A673 (cell line): ENCODE measurements around the gene ADCYAP1R1. TPM values are rescaled to one million over a fixed set of nuclear protein-coding genes. Genes with fewer than 3 reads are reported as not detected.

Experiments
- BruUV-seq: library from RNA; stranded (reverse); fragments of 400-500 nt; replicated peaks from 2 replicates; lab custom pipeline; 2021; lab: Mats Ljungman, UMichigan
- CTCF ChIA-PET: fragments of 300-600 bp; sonication (Branson Sonifier 250); formaldehyde crosslinking; loops from one replicate; lab custom pipeline; 2022; ENCODE audit warnings: antibody characterized with exemption; lab: Charles Lee
- POLR2A ChIA-PET: fragments of 300-600 bp; sonication (Branson Sonifier 250); formaldehyde crosslinking; loops from one replicate; lab custom pipeline; 2022; ENCODE audit warnings: antibody characterized with exemption; ENCODE audit not compliant: low non-redundant PET; lab: Charles Lee
- DNase-seq: peaks from one replicate; pipeline ENCODE4 v3.0.0-alpha.2; 2015; ENCODE audit warnings: low spot score
- H3K27ac ChIP-seq: fragments of 200-600 bp; sonication (generic); 2 replicates; pipeline ENCODE4 v1.5.1; 2016; ENCODE audit warnings: mixed run types, low read depth, mild to moderate bottlenecking, mixed read lengths, antibody characterized with exemption, low read length; ENCODE audit not compliant: poor library complexity, severe bottlenecking
- H3K27me3 ChIP-seq: fragments of 200-600 bp; sonication (generic); replicated peaks from 2 replicates; pipeline ENCODE4 v1.6.1; 2017; ENCODE audit warnings: mixed run types, low read depth, mild to moderate bottlenecking, mixed read lengths, antibody characterized with exemption, low read length; ENCODE audit not compliant: insufficient read depth, poor library complexity
- H3K36me3 ChIP-seq: fragments of 200-600 bp; sonication (generic); 2 replicates; pipeline ENCODE4 v1.6.1; 2016; ENCODE audit warnings: mixed run types, mild to moderate bottlenecking, mixed read lengths, antibody characterized with exemption, low read length; ENCODE audit not compliant: insufficient read depth, poor library complexity, severe bottlenecking
- H3K4me1 ChIP-seq: fragments of 200-600 bp; sonication (generic); 2 replicates; pipeline ENCODE4 v1.6.1; 2017; ENCODE audit warnings: mixed run types, mild to moderate bottlenecking, mixed read lengths, antibody characterized with exemption, low read length; ENCODE audit not compliant: insufficient read depth, poor library complexity, severe bottlenecking
- H3K4me3 ChIP-seq: fragments of 200-600 bp; sonication (generic); 2 replicates; pipeline ENCODE4 v1.5.1; 2016; ENCODE audit warnings: low read depth, mixed run types, mild to moderate bottlenecking, mixed read lengths, low read length; ENCODE audit not compliant: poor library complexity, severe bottlenecking
- H3K9me3 ChIP-seq: fragments of 200-600 bp; sonication (generic); 2 replicates; pipeline ENCODE4 v1.6.1; 2016; ENCODE audit warnings: mixed run types, low read depth, mild to moderate bottlenecking, mixed read lengths, antibody characterized with exemption, low read length; ENCODE audit not compliant: poor library complexity, severe bottlenecking
- EZH2 ChIP-seq: fragments of 200-600 bp; sonication (generic); IDR thresholded peaks from 2 replicates; pipeline ENCODE4 v1.6.1; 2017; ENCODE audit warnings: borderline replicate concordance, low read depth, mild to moderate bottlenecking, mixed read lengths, antibody characterized with exemption, low read length; ENCODE audit not compliant: poor library complexity, severe bottlenecking
- intact Hi-C: fragments of 100-400 bp; cut with micrococcal nuclease; formaldehyde crosslinking; loops from one replicate; pipeline ENCODE4 v1.10.0; 2022; ENCODE audit not compliant: unreplicated experiment
- total RNA-seq: library from RNA; stranded (reverse); gene quantifications from 2 replicates; pipeline ENCODE4 v1.2.3, GENCODE V29; 2021
- TF ChIP-seq, protein P1 (sequence below): fragments of 300-800, 200-600 bp; sonication (generic); conservative IDR thresholded peaks from 2 replicates; pipeline ENCODE4 v1.5.1; 2017; ENCODE audit warnings: low read depth, mild to moderate bottlenecking, antibody characterized with exemption, low read length, moderate library complexity, mixed read lengths

Gene ADCYAP1R1
- total RNA-seq, 1 experiment from 2014 or later: not detected

DNA sequence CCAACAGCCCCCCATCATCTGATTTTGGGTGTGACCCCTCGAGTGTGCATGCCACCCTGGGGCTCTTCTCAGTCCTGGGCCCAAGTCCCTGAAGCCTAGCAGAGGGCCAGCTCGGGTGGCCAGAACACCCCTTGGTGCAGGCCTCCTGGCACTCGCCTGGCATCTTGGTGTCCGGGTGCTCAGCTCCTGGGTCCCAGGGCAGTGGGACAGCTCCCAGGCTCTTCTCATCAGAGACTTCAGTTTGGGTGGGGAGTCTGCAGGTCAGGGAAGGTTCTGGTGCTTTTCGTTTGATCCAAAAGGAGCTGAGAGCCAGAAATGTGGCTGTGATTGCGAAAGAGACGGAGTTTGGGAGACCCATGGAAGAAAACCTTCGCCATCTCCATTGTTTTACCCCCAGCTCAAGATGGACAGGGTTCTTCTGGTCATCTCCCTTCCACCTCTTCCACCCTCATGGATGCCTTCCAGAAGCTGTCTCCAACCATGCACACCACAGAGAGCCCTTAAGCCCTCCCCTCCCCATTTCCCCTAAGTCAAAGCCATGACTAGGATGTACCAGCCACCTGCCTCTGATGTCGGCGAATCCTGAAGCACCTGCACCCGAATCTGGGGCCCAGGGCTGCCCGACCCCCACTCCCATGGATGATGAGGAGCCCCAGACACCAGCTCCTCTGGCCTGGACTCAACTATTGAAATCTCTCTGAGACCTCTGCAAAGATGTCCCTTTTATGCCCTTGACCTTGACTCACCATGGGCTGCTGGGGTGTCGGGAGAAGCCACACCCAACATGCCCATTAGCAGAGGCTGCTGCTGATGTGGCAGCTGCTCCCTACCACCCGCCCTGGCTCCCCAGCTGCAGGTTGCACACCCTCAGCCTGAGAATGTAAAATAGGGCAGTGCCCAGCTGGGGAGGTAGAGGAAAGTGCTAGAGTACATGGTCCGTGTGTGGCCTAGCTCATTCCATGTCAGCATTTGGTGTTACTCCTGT, 55.3 kb downstream of the ADCYAP1R1 start:
- Histone ChIP-seq H3K36me3 (no peaks in the 10 kb centered on the region), H3K4me3 (no peak overlapping the region), H3K27ac (no peak overlapping the region), H3K4me1 (no peaks in the 10 kb centered on the region), H3K27me3 (peaks cover 4% of the 10 kb centered on the region), H3K9me3 (no peaks in the 10 kb centered on the region)
- no TSS peak for BruUV-seq
- POLR2A ChIA-PET: no interaction called here
- no peak for DNase-seq
- intact Hi-C loops: no loop called here
- TF ChIP-seq EZH2: no peak
- TF ChIP-seq, protein P1, sequence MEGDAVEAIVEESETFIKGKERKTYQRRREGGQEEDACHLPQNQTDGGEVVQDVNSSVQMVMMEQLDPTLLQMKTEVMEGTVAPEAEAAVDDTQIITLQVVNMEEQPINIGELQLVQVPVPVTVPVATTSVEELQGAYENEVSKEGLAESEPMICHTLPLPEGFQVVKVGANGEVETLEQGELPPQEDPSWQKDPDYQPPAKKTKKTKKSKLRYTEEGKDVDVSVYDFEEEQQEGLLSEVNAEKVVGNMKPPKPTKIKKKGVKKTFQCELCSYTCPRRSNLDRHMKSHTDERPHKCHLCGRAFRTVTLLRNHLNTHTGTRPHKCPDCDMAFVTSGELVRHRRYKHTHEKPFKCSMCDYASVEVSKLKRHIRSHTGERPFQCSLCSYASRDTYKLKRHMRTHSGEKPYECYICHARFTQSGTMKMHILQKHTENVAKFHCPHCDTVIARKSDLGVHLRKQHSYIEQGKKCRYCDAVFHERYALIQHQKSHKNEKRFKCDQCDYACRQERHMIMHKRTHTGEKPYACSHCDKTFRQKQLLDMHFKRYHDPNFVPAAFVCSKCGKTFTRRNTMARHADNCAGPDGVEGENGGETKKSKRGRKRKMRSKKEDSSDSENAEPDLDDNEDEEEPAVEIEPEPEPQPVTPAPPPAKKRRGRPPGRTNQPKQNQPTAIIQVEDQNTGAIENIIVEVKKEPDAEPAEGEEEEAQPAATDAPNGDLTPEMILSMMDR: no peak
- CTCF ChIA-PET: no interaction called here

DNA sequence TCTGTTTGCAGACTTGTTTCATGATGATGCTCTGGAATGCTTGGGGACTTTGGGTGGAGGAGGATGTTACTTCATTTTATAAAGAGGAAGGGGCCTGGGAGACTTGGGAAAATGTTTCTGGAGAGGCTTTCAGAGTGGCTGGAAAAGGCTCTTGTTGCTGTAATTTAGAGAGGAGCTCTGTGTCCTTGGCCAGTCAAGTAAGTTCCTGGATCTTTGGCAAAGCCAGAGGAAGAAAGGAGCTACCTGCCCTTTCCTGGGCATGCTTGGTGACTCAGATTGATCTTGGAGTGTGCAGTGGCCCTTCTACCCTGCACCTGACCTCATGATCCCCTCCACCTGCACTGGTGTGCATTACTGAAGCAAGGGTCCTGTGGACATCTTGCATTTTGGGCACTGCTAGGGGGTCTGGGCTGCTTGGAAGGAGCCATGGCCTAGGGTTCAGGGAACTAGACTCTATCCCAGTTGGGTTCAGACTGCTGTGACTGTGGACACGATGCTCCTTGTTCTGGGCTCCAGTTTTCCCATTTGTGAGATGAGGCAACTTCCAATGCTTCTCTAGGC, 56.1 kb downstream of the ADCYAP1R1 start:
- TF ChIP-seq, protein P1: no peak
- TF ChIP-seq EZH2: no peak
- H3K27me3 ChIP-seq: no peaks in the 10 kb centered on the region
- intact Hi-C loops: no loop called here
- H3K4me3 ChIP-seq: no peak overlapping the region
- ChIA-PET CTCF (no interaction called here), POLR2A (no interaction called here)
- no peaks in the 10 kb centered on the region for H3K9me3 ChIP-seq
- no peaks in the 10 kb centered on the region for H3K36me3 ChIP-seq
- no TSS peak for BruUV-seq
- no peak for DNase-seq
- no peak overlapping the region for H3K27ac ChIP-seq
- no peaks in the 10 kb centered on the region for H3K4me1 ChIP-seq

GRCh38 chr7:31109751-31110150, 57.6 kb downstream of the ADCYAP1R1 start:
- Histone ChIP-seq H3K27ac (no peak overlapping the region), H3K4me1 (no peaks in the 10 kb centered on the region), H3K9me3 (no peaks in the 10 kb centered on the region), H3K27me3 (no peaks in the 10 kb centered on the region), H3K4me3 (no peak overlapping the region), H3K36me3 (no peaks in the 10 kb centered on the region)
- ChIA-PET POLR2A (no interaction called here), CTCF (no interaction called here)
- no TSS peak for BruUV-seq
- no peak for DNase-seq
- no peak for TF ChIP-seq EZH2
- intact Hi-C loops: no loop called here
